Hematopoietic multipotent progenitor cell treated with erythropoietin and hydrocortisone succinate and interleukin-3 and kit ligand, for 8 days (in vitro differentiated cells): ENCODE data around the gene NTPCR.
"Not testable (repeated sequence)": the region's sequence is repeated elsewhere in the genome, so short reads cannot be mapped to it uniquely, and the experiment has no call there.

Source experiments
- DNase-seq: peaks from one replicate; pipeline ENCODE4 v3.0.0-alpha.2; 2015

The NTPCR gene

GRCh38 chr1:232987046-232987773, 36.8 kb downstream of the NTPCR start:
- DNase-seq = no peak

- DNase-seq = no peak
Measured at GRCh38 chr1:232987774-232988140, 37.3 kb downstream of the NTPCR start.

GRCh38 chr1:232988572-232989040, 38.2 kb downstream of the NTPCR start:
- DNase-seq = no peak

- DNase-seq = no peak
Measured at GRCh38 chr1:232990176-232991128, 40.0 kb downstream of the NTPCR start.

GRCh38 chr1:232991238-232991637, 40.8 kb downstream of the NTPCR start:
- no peak for DNase-seq

- DNase-seq = no peak
Measured at GRCh38 chr1:232992227-232992626, 41.8 kb downstream of the NTPCR start.

- no peak for DNase-seq
Measured at GRCh38 chr1:232993555-232993954, 43.1 kb downstream of the NTPCR start.

GRCh38 chr1:232995189-232995588, 44.8 kb downstream of the NTPCR start:
- DNase-seq = no peak

GRCh38 chr1:232996143-232996542, 45.7 kb downstream of the NTPCR start:
- no peak for DNase-seq

GRCh38 chr1:232998138-232998537, 47.7 kb downstream of the NTPCR start:
- DNase-seq = no peak

GRCh38 chr1:232998646-232999045, 48.2 kb downstream of the NTPCR start:
- no peak for DNase-seq

GRCh38 chr1:232999956-233000625, 49.7 kb downstream of the NTPCR start:
- DNase-seq = no peak

- not testable (repeated sequence) for DNase-seq
Measured at GRCh38 chr1:233003638-233004037, 53.2 kb downstream of the NTPCR start.

- DNase-seq = no peak
Measured at GRCh38 chr1:233004451-233004850, 54.0 kb downstream of the NTPCR start.

GRCh38 chr1:233005156-233005555, 54.7 kb downstream of the NTPCR start:
- DNase-seq = no peak

GRCh38 chr1:233005703-233006102, 55.3 kb downstream of the NTPCR start:
- no peak for DNase-seq

- DNase-seq = no peak
Measured at GRCh38 chr1:233006108-233006507, 55.7 kb downstream of the NTPCR start.

GRCh38 chr1:233006541-233006973, 56.1 kb downstream of the NTPCR start:
- no peak for DNase-seq

GRCh38 chr1:233010146-233010545, 59.7 kb downstream of the NTPCR start:
- DNase-seq = no peak

- no peak for DNase-seq
Measured at GRCh38 chr1:233012021-233012420, 61.6 kb downstream of the NTPCR start.

GRCh38 chr1:233015965-233016364, 65.6 kb downstream of the NTPCR start:
- no peak for DNase-seq

GRCh38 chr1:233016798-233017197, 66.4 kb downstream of the NTPCR start:
- DNase-seq = no peak

GRCh38 chr1:233019083-233019482, 68.7 kb downstream of the NTPCR start:
- DNase-seq = no peak
